Hematopoietic multipotent progenitor cell treated with erythropoietin and hydrocortisone succinate and interleukin-3 and kit ligand, for 17 days (in vitro differentiated cells): ENCODE measurements around the gene XPNPEP3.
A peak's percentile ranks its signal among the peaks of the same experiment; 100 is the strongest.

Source experiments
- DNase-seq: peaks from one replicate; pipeline ENCODE4 v3.0.0-alpha.2; 2015; ENCODE audit warnings: low spot score

Gene XPNPEP3

GRCh38 chr22:40939202-40939601 is 82.3 kb downstream of the XPNPEP3 start:
- DNase-seq: no peak

- peak; percentile 99 for DNase-seq
Observed at GRCh38 chr22:40950962-40951794, 94.2 kb downstream of the XPNPEP3 start, which contains the start of gene RBX1. RBX1 (plus strand) TSS chr22:40951378; CDS start chr22:40951399, 21 bp downstream.

DNA sequence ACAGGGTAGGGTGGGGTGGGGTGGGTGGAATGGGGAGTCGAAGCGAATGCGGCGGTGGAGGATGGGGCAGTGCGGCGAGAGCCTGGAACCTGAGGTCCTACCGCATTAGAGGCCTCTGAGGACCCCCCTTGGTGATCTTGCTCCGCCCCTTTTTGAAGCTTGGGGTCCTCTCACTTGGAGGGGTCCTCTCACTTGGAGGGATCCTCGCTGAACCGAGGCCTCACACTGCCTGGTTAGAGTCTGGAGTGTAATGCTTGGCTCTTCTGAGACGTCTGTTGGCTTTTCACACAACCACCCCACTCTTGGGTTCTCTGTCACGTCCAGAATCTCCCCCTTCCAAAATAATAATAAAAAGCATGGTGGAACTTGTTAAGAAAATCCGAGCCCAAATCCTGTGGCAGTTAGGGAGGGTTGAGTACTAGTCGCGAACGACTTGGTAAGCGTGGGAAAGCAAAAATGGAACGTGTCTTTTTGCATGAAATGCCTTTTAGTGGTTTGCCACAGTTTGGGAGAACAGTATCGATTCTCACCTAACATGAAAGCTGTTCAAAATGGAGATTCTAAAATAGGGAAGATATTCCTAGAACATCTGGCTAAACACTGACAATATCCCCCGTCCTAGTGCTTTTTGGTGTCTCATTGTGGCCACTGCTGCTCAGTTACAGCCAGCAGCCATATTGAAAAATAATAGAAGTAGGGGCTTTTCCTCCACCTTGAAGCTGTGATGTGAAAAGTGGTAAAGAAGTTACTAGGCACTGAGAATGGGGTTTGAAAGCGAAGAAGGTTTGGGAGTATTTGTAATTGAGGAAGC is 95.1 kb downstream of the XPNPEP3 start:
- no peak for DNase-seq

GRCh38 chr22:40953471-40953870 is 96.5 kb downstream of the XPNPEP3 start:
- DNase-seq: peak; percentile 81

GRCh38 chr22:40954113-40954512 is 97.2 kb downstream of the XPNPEP3 start:
- peak; percentile 91 for DNase-seq

- peak; percentile 94 for DNase-seq
Observed at GRCh38 chr22:40955571-40955970, 98.6 kb downstream of the XPNPEP3 start.

GRCh38 chr22:40957601-40958000 is 100.7 kb downstream of the XPNPEP3 start:
- peak; percentile 92 for DNase-seq

DNA sequence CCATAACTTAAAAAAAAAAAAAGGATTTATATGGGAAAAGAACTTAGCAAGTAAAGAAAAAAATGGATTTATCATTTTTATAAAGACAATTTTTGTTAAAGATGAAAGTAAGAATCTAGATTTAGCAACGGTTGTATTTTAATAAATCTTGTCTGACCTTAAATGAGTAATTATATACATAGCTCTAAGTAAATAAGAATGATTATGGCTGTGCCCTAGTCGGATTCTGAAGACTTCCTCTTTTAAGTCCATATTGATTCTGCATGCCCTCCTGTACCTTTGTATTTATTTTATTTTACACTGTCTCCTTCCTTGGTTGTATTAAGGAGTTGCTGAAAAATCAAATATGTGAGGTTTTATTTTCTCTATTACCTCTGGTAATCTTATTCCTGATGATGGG is 101.4 kb downstream of the XPNPEP3 start:
- peak; percentile 67 for DNase-seq

GRCh38 chr22:40960145-40960544 is 103.2 kb downstream of the XPNPEP3 start:
- peak; percentile 60 for DNase-seq

DNA sequence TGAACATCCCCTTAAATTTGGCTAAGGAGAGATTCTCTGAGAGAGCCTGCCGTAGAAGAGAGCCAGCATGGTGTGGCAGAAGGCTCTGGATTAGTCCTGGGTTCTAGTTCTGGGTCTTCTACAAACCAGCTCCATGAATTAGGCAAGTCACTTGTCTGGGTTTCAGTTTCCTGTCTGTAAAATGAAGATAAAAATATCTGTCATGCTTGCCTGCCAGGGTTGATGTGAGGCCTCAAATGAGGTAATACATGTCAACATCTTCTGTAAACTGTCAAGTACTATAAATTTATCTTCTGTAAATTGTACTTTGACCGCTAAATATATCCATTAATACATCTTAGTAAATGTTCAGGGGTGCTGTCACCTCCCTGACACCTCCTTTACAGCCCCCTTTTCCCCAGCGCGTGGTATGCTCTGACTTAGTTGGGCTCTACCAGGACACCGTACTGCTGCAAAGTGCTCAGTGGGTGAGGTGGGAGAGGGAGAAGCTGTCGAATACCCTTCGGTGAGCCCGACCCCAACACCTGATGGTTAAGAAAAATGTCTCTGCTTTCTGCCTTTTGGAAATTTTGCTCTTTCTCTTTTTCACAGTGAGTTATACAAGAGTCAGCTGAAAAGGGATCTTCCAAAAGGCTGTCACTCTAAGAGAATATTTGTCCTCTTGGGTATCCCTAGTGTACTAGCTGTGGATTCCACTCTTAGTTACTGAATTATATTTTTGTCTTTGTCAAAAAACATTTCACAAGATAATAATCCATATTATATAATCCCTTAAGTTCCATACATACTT is 109.2 kb downstream of the XPNPEP3 start:
- peak; percentile 92 for DNase-seq

GRCh38 chr22:40966726-40967085 is 109.8 kb downstream of the XPNPEP3 start:
- DNase-seq: peak; percentile 88

DNA sequence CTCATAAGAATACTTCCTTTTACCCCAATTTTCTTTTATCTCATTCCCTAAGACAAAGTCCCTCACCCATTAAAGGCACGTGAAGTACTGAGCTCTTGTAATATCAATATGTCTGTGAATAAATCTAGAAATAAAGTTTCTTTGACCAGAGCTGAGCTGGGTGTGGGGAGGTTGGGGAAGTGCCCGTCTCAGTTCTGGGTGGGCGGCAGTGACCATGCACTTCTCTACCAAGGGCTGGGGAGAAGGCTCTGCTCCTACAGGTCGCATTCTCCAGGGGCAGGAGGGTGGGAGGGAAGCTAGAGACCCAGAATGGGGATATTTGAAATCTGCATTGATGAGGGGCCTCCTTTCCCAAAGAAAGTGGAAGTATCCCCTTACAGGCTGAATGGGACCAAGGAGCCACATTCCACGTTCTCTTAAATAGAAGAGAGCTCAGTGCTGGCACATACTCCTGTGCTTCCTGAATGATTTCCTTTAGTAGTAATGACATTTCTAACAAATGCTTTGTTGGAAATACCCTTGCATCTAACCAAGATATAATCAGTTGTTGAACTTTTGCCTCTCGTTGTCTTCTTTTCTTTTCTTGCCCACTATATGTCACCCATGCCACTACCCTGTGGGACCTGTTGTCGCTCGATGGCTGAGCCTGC is 110.3 kb downstream of the XPNPEP3 start:
- no peak for DNase-seq

- peak; percentile 6 for DNase-seq
Observed at GRCh38 chr22:40972587-40972986, 115.6 kb downstream of the XPNPEP3 start.

- DNase-seq: no peak
Observed at GRCh38 chr22:40973144-40973543, 116.2 kb downstream of the XPNPEP3 start.

DNA sequence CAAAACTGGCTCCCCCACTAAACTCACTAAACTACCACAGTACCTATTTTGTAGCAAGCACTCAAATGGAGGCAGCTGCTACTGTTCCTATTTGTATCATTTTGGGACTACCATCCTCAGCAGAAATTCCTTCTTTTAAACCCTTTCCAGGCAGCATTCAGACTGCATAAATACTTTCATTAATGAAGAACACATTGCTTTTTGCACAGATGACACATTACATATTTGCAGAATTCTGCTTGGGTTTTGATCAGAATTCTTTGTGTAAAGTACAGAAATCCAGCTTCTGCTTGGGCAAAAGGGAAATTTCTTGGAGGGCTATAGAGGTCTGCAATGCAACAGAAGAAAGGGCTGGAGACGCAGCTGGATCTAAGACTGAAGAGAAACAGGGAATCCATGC is 118.4 kb downstream of the XPNPEP3 start:
- no peak for DNase-seq

- DNase-seq: peak; percentile 8
Observed at GRCh38 chr22:40976866-40977700, 120.1 kb downstream of the XPNPEP3 start.

- DNase-seq: no peak
Observed at GRCh38 chr22:40979198-40979597, 122.2 kb downstream of the XPNPEP3 start.

GRCh38 chr22:40979871-40980270 is 122.9 kb downstream of the XPNPEP3 start:
- no peak for DNase-seq
